HEK293 (cell line): ENCODE data around the gene ZNRF1.

ENCODE experiments used
- GFI1B ChIP-seq: fragments of 450-650 bp; formaldehyde crosslinking; IDR thresholded peaks from 2 replicates; pipeline ENCODE4 v1.5.1; 2016; ENCODE audit warnings: missing biosample characterization, missing genetic modification characterization
- ZBTB21 ChIP-seq: fragments of 450-650 bp; formaldehyde crosslinking; IDR thresholded peaks from 2 replicates; pipeline ENCODE4 v1.5.1; 2017; ENCODE audit warnings: missing biosample characterization, missing genetic modification characterization
- ZNF138 ChIP-seq: fragments of 450-650 bp; formaldehyde crosslinking; IDR thresholded peaks from 2 replicates; pipeline ENCODE4 v1.5.1; 2016; ENCODE audit warnings: missing biosample characterization, missing genetic modification characterization, borderline replicate concordance
- ZNF2 ChIP-seq: fragments of 450-650 bp; formaldehyde crosslinking; IDR thresholded peaks from 2 replicates; pipeline ENCODE4 v1.5.1; 2016; ENCODE audit warnings: missing biosample characterization, missing genetic modification characterization
- ZNF394 ChIP-seq: fragments of 450-650 bp; formaldehyde crosslinking; IDR thresholded peaks from 2 replicates; pipeline ENCODE4 v1.5.1; 2016; ENCODE audit warnings: missing biosample characterization, missing genetic modification characterization, mild to moderate bottlenecking, moderate library complexity, borderline replicate concordance
- ZNF423 ChIP-seq: fragments of 450-650 bp; formaldehyde crosslinking; IDR thresholded peaks from 2 replicates; pipeline ENCODE4 v1.5.1; 2016; ENCODE audit warnings: missing biosample characterization, missing genetic modification characterization
- ZNF426 ChIP-seq: fragments of 450-650 bp; formaldehyde crosslinking; IDR thresholded peaks from 2 replicates; pipeline ENCODE4 v1.5.1; 2017; ENCODE audit warnings: missing biosample characterization, missing genetic modification characterization, mild to moderate bottlenecking, inconsistent platforms, moderate library complexity
- ZNF48 ChIP-seq: fragments of 450-650 bp; formaldehyde crosslinking; IDR thresholded peaks from 2 replicates; pipeline ENCODE4 v1.5.1; 2016; ENCODE audit warnings: missing biosample characterization, missing genetic modification characterization
- ZNF514 ChIP-seq: fragments of 450-650 bp; formaldehyde crosslinking; IDR thresholded peaks from 2 replicates; pipeline ENCODE4 v1.5.1; 2016; ENCODE audit warnings: missing biosample characterization, missing genetic modification characterization
- ZNF558 ChIP-seq: fragments of 450-650 bp; formaldehyde crosslinking; IDR thresholded peaks from 2 replicates; pipeline ENCODE4 v1.5.1; 2016; ENCODE audit warnings: missing biosample characterization, missing genetic modification characterization
- ZNF785 ChIP-seq: fragments of 450-650 bp; formaldehyde crosslinking; IDR thresholded peaks from 2 replicates; pipeline ENCODE4 v1.5.1; 2016; ENCODE audit warnings: missing biosample characterization, missing genetic modification characterization
- TF ChIP-seq, protein P1 (sequence below): fragments of 450-650 bp; formaldehyde crosslinking; IDR thresholded peaks from 2 replicates; pipeline ENCODE4 v1.5.1; 2016; ENCODE audit warnings: missing biosample characterization, missing genetic modification characterization
- TF ChIP-seq, protein P2 (sequence below): fragments of 450-650 bp; IDR thresholded peaks from 2 replicates; pipeline ENCODE4 v1.5.1; 2018; ENCODE audit warnings: missing biosample characterization, mild to moderate bottlenecking, missing genetic modification characterization
- TF ChIP-seq, protein P3 (sequence below): fragments of 450-650 bp; formaldehyde crosslinking; IDR thresholded peaks from 2 replicates; pipeline ENCODE4; 2016; ENCODE audit warnings: missing biosample characterization, missing genetic modification characterization
- TF ChIP-seq, protein P4 (sequence below): fragments of 450-650 bp; formaldehyde crosslinking; IDR thresholded peaks from 2 replicates; pipeline ENCODE4 v1.5.1; 2016; ENCODE audit warnings: missing biosample characterization, missing genetic modification characterization, borderline replicate concordance
- TF ChIP-seq, protein P5 (sequence below): fragments of 450-650 bp; formaldehyde crosslinking; IDR thresholded peaks from 2 replicates; pipeline ENCODE4 v1.5.1; 2016; ENCODE audit warnings: missing biosample characterization, missing genetic modification characterization
- TF ChIP-seq, protein P6 (sequence below): fragments of 450-650 bp; formaldehyde crosslinking; IDR thresholded peaks from 2 replicates; pipeline ENCODE4 v1.5.1; 2016; ENCODE audit warnings: missing biosample characterization, missing genetic modification characterization, borderline replicate concordance
- TF ChIP-seq, protein P7 (sequence below): fragments of 450-650 bp; formaldehyde crosslinking; IDR thresholded peaks from 2 replicates; pipeline ENCODE4 v1.5.1; 2016; ENCODE audit warnings: missing biosample characterization, missing genetic modification characterization

ZNRF1 gene

DNA sequence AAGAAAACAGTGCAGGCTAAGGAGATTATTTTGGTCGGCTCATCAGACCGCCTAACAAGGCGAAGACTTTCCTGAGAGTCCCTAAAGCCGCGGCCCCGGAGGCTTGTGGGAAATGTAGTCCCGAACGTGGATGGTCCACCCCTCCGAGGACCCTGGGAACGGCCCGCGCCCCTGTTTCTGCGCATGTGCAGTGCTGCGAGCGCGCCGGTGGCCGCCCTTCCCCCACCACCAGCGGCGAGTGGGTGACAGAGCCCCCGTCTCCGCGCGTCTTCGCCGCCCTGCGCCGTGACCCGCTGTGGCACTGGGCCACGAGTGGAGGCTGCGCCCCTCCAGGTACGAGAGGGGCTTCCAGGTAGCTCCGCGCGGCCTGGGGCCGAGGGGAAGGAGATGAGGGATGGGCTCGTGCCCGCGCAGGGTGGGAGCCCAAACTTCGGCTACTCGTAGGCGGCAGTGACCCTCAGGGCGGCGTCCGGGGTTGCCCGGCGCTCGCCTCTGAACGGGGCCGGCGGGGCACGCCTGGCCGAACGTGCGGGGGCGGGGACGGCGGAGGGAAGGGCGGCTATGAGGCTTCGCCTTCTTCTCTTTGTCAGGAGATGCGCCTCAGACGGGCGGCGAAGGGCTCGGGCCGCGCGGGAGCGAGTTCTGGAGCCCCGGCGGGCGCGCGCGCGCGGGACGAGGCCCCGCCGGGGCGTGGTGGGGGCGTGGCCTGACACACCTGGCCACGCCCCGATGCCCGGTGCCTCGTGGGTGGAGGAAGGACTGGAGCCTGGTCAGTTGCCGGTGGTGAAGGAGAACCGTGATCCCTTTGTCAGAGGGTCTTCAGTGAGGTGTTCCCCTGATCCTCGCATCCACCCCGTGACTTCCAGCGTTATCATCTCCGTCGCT is 149.7 kb downstream of the ZNRF1 start, which contains the start of gene ZFP1 (continued):
- TF ChIP-seq, protein P1, sequence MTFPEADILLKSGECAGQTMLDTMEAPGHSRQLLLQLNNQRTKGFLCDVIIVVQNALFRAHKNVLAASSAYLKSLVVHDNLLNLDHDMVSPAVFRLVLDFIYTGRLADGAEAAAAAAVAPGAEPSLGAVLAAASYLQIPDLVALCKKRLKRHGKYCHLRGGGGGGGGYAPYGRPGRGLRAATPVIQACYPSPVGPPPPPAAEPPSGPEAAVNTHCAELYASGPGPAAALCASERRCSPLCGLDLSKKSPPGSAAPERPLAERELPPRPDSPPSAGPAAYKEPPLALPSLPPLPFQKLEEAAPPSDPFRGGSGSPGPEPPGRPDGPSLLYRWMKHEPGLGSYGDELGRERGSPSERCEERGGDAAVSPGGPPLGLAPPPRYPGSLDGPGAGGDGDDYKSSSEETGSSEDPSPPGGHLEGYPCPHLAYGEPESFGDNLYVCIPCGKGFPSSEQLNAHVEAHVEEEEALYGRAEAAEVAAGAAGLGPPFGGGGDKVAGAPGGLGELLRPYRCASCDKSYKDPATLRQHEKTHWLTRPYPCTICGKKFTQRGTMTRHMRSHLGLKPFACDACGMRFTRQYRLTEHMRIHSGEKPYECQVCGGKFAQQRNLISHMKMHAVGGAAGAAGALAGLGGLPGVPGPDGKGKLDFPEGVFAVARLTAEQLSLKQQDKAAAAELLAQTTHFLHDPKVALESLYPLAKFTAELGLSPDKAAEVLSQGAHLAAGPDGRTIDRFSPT, result peak; percentile 94
- TF ChIP-seq ZNF48 (no peak), GFI1B (tag by site-specific recombination) (no peak), ZNF2 (tag by site-specific recombination) (peak; percentile 83), ZNF785 (tag by site-specific recombination) (0 out of 2 replicates have a peak, but pooled peaks have one; percentile 10), ZNF138 (no peak), ZBTB21 (tag by site-specific recombination) (no peak), ZNF394 (peak; percentile 33; the same call in 1 of the 2 replicates), ZNF514 (tag by site-specific recombination) (no peak), ZNF558 (tag by site-specific recombination) (no peak), ZNF426 (tag by site-specific recombination) (no peak), ZNF423 (tag by site-specific recombination) (0 out of 2 replicates have a peak, but pooled peaks have one; percentile 23)
- TF ChIP-seq, protein P2, sequence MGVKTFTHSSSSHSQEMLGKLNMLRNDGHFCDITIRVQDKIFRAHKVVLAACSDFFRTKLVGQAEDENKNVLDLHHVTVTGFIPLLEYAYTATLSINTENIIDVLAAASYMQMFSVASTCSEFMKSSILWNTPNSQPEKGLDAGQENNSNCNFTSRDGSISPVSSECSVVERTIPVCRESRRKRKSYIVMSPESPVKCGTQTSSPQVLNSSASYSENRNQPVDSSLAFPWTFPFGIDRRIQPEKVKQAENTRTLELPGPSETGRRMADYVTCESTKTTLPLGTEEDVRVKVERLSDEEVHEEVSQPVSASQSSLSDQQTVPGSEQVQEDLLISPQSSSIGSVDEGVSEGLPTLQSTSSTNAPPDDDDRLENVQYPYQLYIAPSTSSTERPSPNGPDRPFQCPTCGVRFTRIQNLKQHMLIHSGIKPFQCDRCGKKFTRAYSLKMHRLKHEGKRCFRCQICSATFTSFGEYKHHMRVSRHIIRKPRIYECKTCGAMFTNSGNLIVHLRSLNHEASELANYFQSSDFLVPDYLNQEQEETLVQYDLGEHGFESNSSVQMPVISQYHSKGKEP (tag by site-specific recombination), result no peak
- TF ChIP-seq, protein P3, sequence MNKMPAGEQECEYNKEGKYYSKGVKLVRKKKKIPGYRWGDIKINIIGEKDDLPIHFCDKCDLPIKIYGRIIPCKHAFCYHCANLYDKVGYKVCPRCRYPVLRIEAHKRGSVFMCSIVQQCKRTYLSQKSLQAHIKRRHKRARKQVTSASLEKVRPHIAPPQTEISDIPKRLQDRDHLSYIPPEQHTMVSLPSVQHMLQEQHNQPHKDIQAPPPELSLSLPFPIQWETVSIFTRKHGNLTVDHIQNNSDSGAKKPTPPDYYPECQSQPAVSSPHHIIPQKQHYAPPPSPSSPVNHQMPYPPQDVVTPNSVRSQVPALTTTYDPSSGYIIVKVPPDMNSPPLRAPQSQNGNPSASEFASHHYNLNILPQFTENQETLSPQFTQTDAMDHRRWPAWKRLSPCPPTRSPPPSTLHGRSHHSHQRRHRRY (tag by site-specific recombination), result no peak
- TF ChIP-seq, protein P4, sequence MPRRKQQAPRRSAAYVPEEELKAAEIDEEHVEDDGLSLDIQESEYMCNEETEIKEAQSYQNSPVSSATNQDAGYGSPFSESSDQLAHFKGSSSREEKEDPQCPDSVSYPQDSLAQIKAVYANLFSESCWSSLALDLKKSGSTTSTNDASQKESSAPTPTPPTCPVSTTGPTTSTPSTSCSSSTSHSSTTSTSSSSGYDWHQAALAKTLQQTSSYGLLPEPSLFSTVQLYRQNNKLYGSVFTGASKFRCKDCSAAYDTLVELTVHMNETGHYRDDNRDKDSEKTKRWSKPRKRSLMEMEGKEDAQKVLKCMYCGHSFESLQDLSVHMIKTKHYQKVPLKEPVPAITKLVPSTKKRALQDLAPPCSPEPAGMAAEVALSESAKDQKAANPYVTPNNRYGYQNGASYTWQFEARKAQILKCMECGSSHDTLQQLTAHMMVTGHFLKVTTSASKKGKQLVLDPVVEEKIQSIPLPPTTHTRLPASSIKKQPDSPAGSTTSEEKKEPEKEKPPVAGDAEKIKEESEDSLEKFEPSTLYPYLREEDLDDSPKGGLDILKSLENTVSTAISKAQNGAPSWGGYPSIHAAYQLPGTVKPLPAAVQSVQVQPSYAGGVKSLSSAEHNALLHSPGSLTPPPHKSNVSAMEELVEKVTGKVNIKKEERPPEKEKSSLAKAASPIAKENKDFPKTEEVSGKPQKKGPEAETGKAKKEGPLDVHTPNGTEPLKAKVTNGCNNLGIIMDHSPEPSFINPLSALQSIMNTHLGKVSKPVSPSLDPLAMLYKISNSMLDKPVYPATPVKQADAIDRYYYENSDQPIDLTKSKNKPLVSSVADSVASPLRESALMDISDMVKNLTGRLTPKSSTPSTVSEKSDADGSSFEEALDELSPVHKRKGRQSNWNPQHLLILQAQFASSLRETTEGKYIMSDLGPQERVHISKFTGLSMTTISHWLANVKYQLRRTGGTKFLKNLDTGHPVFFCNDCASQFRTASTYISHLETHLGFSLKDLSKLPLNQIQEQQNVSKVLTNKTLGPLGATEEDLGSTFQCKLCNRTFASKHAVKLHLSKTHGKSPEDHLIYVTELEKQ (tag by site-specific recombination), result no peak
- TF ChIP-seq, protein P5, sequence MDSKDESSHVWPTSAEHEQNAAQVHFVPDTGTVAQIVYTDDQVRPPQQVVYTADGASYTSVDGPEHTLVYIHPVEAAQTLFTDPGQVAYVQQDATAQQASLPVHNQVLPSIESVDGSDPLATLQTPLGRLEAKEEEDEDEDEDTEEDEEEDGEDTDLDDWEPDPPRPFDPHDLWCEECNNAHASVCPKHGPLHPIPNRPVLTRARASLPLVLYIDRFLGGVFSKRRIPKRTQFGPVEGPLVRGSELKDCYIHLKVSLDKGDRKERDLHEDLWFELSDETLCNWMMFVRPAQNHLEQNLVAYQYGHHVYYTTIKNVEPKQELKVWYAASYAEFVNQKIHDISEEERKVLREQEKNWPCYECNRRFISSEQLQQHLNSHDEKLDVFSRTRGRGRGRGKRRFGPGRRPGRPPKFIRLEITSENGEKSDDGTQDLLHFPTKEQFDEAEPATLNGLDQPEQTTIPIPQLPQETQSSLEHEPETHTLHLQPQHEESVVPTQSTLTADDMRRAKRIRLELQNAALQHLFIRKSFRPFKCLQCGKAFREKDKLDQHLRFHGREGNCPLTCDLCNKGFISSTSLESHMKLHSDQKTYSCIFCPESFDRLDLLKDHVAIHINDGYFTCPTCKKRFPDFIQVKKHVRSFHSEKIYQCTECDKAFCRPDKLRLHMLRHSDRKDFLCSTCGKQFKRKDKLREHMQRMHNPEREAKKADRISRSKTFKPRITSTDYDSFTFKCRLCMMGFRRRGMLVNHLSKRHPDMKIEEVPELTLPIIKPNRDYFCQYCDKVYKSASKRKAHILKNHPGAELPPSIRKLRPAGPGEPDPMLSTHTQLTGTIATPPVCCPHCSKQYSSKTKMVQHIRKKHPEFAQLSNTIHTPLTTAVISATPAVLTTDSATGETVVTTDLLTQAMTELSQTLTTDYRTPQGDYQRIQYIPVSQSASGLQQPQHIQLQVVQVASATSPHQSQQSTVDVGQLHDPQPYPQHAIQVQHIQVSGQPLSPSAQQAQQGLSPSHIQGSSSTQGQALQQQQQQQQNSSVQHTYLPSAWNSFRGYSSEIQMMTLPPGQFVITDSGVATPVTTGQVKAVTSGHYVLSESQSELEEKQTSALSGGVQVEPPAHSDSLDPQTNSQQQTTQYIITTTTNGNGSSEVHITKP (tag by site-specific recombination), result peak; percentile 63
- TF ChIP-seq, protein P6, sequence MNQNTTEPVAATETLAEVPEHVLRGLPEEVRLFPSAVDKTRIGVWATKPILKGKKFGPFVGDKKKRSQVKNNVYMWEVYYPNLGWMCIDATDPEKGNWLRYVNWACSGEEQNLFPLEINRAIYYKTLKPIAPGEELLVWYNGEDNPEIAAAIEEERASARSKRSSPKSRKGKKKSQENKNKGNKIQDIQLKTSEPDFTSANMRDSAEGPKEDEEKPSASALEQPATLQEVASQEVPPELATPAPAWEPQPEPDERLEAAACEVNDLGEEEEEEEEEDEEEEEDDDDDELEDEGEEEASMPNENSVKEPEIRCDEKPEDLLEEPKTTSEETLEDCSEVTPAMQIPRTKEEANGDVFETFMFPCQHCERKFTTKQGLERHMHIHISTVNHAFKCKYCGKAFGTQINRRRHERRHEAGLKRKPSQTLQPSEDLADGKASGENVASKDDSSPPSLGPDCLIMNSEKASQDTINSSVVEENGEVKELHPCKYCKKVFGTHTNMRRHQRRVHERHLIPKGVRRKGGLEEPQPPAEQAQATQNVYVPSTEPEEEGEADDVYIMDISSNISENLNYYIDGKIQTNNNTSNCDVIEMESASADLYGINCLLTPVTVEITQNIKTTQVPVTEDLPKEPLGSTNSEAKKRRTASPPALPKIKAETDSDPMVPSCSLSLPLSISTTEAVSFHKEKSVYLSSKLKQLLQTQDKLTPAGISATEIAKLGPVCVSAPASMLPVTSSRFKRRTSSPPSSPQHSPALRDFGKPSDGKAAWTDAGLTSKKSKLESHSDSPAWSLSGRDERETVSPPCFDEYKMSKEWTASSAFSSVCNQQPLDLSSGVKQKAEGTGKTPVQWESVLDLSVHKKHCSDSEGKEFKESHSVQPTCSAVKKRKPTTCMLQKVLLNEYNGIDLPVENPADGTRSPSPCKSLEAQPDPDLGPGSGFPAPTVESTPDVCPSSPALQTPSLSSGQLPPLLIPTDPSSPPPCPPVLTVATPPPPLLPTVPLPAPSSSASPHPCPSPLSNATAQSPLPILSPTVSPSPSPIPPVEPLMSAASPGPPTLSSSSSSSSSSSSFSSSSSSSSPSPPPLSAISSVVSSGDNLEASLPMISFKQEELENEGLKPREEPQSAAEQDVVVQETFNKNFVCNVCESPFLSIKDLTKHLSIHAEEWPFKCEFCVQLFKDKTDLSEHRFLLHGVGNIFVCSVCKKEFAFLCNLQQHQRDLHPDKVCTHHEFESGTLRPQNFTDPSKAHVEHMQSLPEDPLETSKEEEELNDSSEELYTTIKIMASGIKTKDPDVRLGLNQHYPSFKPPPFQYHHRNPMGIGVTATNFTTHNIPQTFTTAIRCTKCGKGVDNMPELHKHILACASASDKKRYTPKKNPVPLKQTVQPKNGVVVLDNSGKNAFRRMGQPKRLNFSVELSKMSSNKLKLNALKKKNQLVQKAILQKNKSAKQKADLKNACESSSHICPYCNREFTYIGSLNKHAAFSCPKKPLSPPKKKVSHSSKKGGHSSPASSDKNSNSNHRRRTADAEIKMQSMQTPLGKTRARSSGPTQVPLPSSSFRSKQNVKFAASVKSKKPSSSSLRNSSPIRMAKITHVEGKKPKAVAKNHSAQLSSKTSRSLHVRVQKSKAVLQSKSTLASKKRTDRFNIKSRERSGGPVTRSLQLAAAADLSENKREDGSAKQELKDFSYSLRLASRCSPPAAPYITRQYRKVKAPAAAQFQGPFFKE (tag by site-specific recombination), result 0 out of 2 replicates have a peak, but pooled peaks have one; percentile 52
- TF ChIP-seq, protein P7, sequence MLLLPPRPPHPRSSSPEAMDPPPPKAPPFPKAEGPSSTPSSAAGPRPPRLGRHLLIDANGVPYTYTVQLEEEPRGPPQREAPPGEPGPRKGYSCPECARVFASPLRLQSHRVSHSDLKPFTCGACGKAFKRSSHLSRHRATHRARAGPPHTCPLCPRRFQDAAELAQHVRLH (tag by site-specific recombination), result peak; percentile 62; the same call in 1 of the 2 replicates
